ENCODE data around the gene CFAP99. TPM values are rescaled to one million over a fixed set of nuclear protein-coding genes. Genes with fewer than 3 reads are reported as not detected.
"Not testable (repeated sequence)": the region's sequence is repeated elsewhere in the genome, so short reads cannot be mapped to it uniquely, and the experiment has no call there.

CFAP99 gene
- polyA plus RNA-seq, 3 donors = 0.15 to 0.27 TPM; not detected in 1

- peaks cover under 1 to 28% (median 12%) of the 10 kb centered on the region in 7 donors for H3K9me3 Mint-ChIP-seq
- TF ChIP-seq, protein P1, sequence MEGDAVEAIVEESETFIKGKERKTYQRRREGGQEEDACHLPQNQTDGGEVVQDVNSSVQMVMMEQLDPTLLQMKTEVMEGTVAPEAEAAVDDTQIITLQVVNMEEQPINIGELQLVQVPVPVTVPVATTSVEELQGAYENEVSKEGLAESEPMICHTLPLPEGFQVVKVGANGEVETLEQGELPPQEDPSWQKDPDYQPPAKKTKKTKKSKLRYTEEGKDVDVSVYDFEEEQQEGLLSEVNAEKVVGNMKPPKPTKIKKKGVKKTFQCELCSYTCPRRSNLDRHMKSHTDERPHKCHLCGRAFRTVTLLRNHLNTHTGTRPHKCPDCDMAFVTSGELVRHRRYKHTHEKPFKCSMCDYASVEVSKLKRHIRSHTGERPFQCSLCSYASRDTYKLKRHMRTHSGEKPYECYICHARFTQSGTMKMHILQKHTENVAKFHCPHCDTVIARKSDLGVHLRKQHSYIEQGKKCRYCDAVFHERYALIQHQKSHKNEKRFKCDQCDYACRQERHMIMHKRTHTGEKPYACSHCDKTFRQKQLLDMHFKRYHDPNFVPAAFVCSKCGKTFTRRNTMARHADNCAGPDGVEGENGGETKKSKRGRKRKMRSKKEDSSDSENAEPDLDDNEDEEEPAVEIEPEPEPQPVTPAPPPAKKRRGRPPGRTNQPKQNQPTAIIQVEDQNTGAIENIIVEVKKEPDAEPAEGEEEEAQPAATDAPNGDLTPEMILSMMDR (IDR thresholded peaks at IDR 0.05) = no peak
- peaks cover under 1 to 4% of the 10 kb centered on the region in 2 donors for H3K36me3 Mint-ChIP-seq
- H3K27ac ChIP-seq (ENCODE audit: low read depth in 1 of 2, low read length in 2 of 2) = no peak overlapping the region
- H3K9ac ChIP-seq (ENCODE audit: insufficient read depth, low read length, poor library complexity, severe bottlenecking) = no peak overlapping the region
- H3K4me3 Mint-ChIP-seq = no peak overlapping the region
- H3K27ac Mint-ChIP-seq = no peak overlapping the region
- no peaks in the 10 kb centered on the region for H3K27me3 ChIP-seq (ENCODE audit: control insufficient read depth in 2 of 2, insufficient read depth in 2 of 2, low read length in 2 of 2)
- intact Hi-C loops (cut with micrococcal nuclease) = no loop called here
- DNase-seq = no peak
- peaks cover 14% of the 10 kb centered on the region for H3K4me1 Mint-ChIP-seq
- no peak overlapping the region for H3K4me3 ChIP-seq (replicated peaks in 1 of 3; ENCODE audit: low read depth in 2 of 3, low read length in 3 of 3)
- no peaks in the 10 kb centered on the region for H4K20me1 ChIP-seq (ENCODE audit: insufficient read depth, low read length)
- H3K27me3 Mint-ChIP-seq (ENCODE audit: low read depth in 3 of 3) = peaks cover 3 to 6% (median 3%) of the 10 kb centered on the region in 3 donors
- no peak overlapping the region for H2AFZ ChIP-seq (ENCODE audit: insufficient read depth, low read depth, low read length, poor library complexity, severe bottlenecking)
- peaks cover 0 to 3% of the 10 kb centered on the region in 2 donors for H3K9me3 ChIP-seq (replicated peaks in 1 of 2; ENCODE audit: control insufficient read depth in 1 of 2, insufficient read depth in 1 of 2, low read length in 2 of 2)
- no peak overlapping the region for H3K4me2 ChIP-seq (replicated peaks; ENCODE audit: extremely low read depth, low read length, poor library complexity, severe bottlenecking)
- H3K79me2 ChIP-seq (ENCODE audit: insufficient read depth, low read length) = no peaks in the 10 kb centered on the region
- H3K36me3 ChIP-seq (replicated peaks in 1 of 2; ENCODE audit: control insufficient read depth in 1 of 2, insufficient read depth in 2 of 2, low read length in 2 of 2) = no peaks in the 10 kb centered on the region
- H3K4me1 ChIP-seq (ENCODE audit: control insufficient read depth in 1 of 2, insufficient read depth in 2 of 2, low read length in 2 of 2) = no peaks in the 10 kb centered on the region
- 89% methylated on average over 3 of the region's 3 CpGs for WGBS (ENCODE audit: insufficient coverage)
Observed at GRCh38 chr4:2378898-2379297, 39.9 kb upstream of the CFAP99 start.

DNA sequence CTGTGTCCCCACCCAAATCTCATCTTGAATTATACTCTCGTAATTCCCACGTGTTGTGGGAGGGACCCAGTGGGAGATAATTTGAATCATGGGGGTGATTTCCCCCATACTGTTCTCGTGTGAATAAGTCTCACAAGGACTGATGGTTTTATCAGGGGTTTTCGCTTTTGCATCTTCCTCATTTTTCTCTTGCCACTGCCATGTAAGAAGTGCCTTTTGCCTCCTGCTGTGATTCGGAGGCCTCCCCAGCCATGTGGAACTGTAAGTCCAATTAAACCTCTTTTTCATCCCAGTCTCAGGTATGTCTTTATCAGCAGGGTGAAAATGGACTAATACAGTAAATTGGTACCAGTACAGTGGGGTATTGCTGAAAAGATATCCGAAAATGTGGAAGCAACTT, 38.2 kb upstream of the CFAP99 start:
- H3K9me3 Mint-ChIP-seq = peaks cover 0 to 28% (median 10%) of the 10 kb centered on the region in 7 donors
- H3K36me3 Mint-ChIP-seq; H3K4me1 ChIP-seq (ENCODE audit: control insufficient read depth in 1 of 2, insufficient read depth in 2 of 2, low read length in 2 of 2); H2AFZ ChIP-seq (ENCODE audit: insufficient read depth, low read depth, low read length, poor library complexity, severe bottlenecking); H3K27ac Mint-ChIP-seq; H3K4me2 ChIP-seq (replicated peaks; ENCODE audit: extremely low read depth, low read length, poor library complexity, severe bottlenecking); H3K9ac ChIP-seq (ENCODE audit: insufficient read depth, low read length, poor library complexity, severe bottlenecking); H4K20me1 ChIP-seq (ENCODE audit: insufficient read depth, low read length); H3K9me3 ChIP-seq (replicated peaks in 1 of 2; ENCODE audit: control insufficient read depth in 1 of 2, insufficient read depth in 1 of 2, low read length in 2 of 2); H3K4me3 ChIP-seq (replicated peaks in 1 of 3; ENCODE audit: low read depth in 2 of 3, low read length in 3 of 3); intact Hi-C loops (cut with micrococcal nuclease); H3K79me2 ChIP-seq (ENCODE audit: insufficient read depth, low read length); H3K27me3 ChIP-seq (ENCODE audit: control insufficient read depth in 2 of 2, insufficient read depth in 2 of 2, low read length in 2 of 2); H3K27me3 Mint-ChIP-seq (ENCODE audit: low read depth in 3 of 3); H3K27ac ChIP-seq (ENCODE audit: low read depth in 1 of 2, low read length in 2 of 2); H3K36me3 ChIP-seq (replicated peaks in 1 of 2; ENCODE audit: control insufficient read depth in 1 of 2, insufficient read depth in 2 of 2, low read length in 2 of 2); H3K4me3 Mint-ChIP-seq: not testable (repeated sequence)
- WGBS (ENCODE audit: insufficient coverage) = 31% methylated on average over 1 of the region's 6 CpGs
- peak in 1 of 3 donors; percentile 56 for DNase-seq
- H3K4me1 Mint-ChIP-seq = peaks cover 14% of the 10 kb centered on the region

DNA sequence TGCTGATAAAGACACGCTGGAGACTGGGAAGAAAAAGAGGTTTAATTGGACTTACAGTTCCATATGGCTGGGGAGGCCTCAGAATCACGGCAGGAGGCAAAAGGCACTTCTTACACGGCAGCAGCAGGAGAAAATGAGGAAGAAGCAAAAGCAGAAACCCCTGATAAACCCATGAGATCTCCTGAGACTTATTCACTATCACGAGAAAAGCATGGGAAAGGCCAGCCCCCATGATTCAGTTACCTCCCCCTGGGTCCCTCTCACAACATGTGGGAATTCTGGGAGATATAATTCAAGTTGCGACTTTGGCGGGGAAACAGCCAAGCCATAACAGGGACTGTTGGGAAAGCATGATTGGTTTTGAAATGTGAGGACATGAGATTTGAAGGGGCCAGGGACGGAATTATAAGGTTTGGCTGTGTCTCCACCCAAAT, 36.0 kb upstream of the CFAP99 start:
- H3K36me3 Mint-ChIP-seq; H3K36me3 ChIP-seq (replicated peaks in 1 of 2; ENCODE audit: control insufficient read depth in 1 of 2, insufficient read depth in 2 of 2, low read length in 2 of 2); H3K79me2 ChIP-seq (ENCODE audit: insufficient read depth, low read length); intact Hi-C loops (cut with micrococcal nuclease); H3K4me1 ChIP-seq (ENCODE audit: control insufficient read depth in 1 of 2, insufficient read depth in 2 of 2, low read length in 2 of 2); H3K9ac ChIP-seq (ENCODE audit: insufficient read depth, low read length, poor library complexity, severe bottlenecking); H3K4me3 ChIP-seq (replicated peaks in 1 of 3; ENCODE audit: low read depth in 2 of 3, low read length in 3 of 3); H3K4me2 ChIP-seq (replicated peaks; ENCODE audit: extremely low read depth, low read length, poor library complexity, severe bottlenecking); H2AFZ ChIP-seq (ENCODE audit: insufficient read depth, low read depth, low read length, poor library complexity, severe bottlenecking); H3K9me3 ChIP-seq (replicated peaks in 1 of 2; ENCODE audit: control insufficient read depth in 1 of 2, insufficient read depth in 1 of 2, low read length in 2 of 2); H3K4me3 Mint-ChIP-seq; H4K20me1 ChIP-seq (ENCODE audit: insufficient read depth, low read length); H3K27ac ChIP-seq (ENCODE audit: low read depth in 1 of 2, low read length in 2 of 2); H3K27me3 Mint-ChIP-seq (ENCODE audit: low read depth in 3 of 3); H3K27me3 ChIP-seq (ENCODE audit: control insufficient read depth in 2 of 2, insufficient read depth in 2 of 2, low read length in 2 of 2): not testable (repeated sequence)
- 0% methylated on average over 3 of the region's 7 CpGs for WGBS (ENCODE audit: insufficient coverage)
- peak; percentile 15 to 72 (median 34) for DNase-seq
- Mint-ChIP-seq H3K4me1 (peaks cover 14% of the 10 kb centered on the region), H3K27ac (peak overlapping the region; percentile 6 to 90 (median 70)), H3K9me3 (peaks cover 0 to 22% (median 10%) of the 10 kb centered on the region in 7 donors)

- H3K27ac Mint-ChIP-seq = peak overlapping the region in 5 of 7 donors; percentile 15 to 90 (median 70)
- H3K9me3 ChIP-seq (replicated peaks in 1 of 2; ENCODE audit: control insufficient read depth in 1 of 2, insufficient read depth in 1 of 2, low read length in 2 of 2); H4K20me1 ChIP-seq (ENCODE audit: insufficient read depth, low read length); H2AFZ ChIP-seq (ENCODE audit: insufficient read depth, low read depth, low read length, poor library complexity, severe bottlenecking); H3K4me1 ChIP-seq (ENCODE audit: control insufficient read depth in 1 of 2, insufficient read depth in 2 of 2, low read length in 2 of 2); H3K4me3 ChIP-seq (replicated peaks in 1 of 3; ENCODE audit: low read depth in 2 of 3, low read length in 3 of 3); H3K9ac ChIP-seq (ENCODE audit: insufficient read depth, low read length, poor library complexity, severe bottlenecking); H3K27ac ChIP-seq (ENCODE audit: low read depth in 1 of 2, low read length in 2 of 2); intact Hi-C loops (cut with micrococcal nuclease); H3K4me2 ChIP-seq (replicated peaks; ENCODE audit: extremely low read depth, low read length, poor library complexity, severe bottlenecking); H3K27me3 ChIP-seq (ENCODE audit: control insufficient read depth in 2 of 2, insufficient read depth in 2 of 2, low read length in 2 of 2); H3K36me3 ChIP-seq (replicated peaks in 1 of 2; ENCODE audit: control insufficient read depth in 1 of 2, insufficient read depth in 2 of 2, low read length in 2 of 2); H3K36me3 Mint-ChIP-seq; H3K79me2 ChIP-seq (ENCODE audit: insufficient read depth, low read length); H3K27me3 Mint-ChIP-seq (ENCODE audit: low read depth in 3 of 3): not testable (repeated sequence)
- WGBS (ENCODE audit: insufficient coverage) = 83% methylated on average over 4 of the region's 8 CpGs
- H3K4me1 Mint-ChIP-seq = peaks cover 14% of the 10 kb centered on the region
- peaks cover 0 to 22% (median 10%) of the 10 kb centered on the region in 7 donors for H3K9me3 Mint-ChIP-seq
- peak; percentile 40 to 83 (median 53) for DNase-seq
- H3K4me3 Mint-ChIP-seq = peak overlapping the region in 1 of 2 donors; percentile 39
Observed at GRCh38 chr4:2383220-2383631, 35.5 kb upstream of the CFAP99 start.
